ENCODE data around the gene NUP133. TPM values are rescaled to one million over a fixed set of nuclear protein-coding genes. Genes with fewer than 3 reads are reported as not detected.
A peak's percentile ranks its signal among the peaks of the same experiment; 100 is the strongest.

NUP133 gene
- polyA plus RNA-seq, 2 of the 4 experiments (the other 2 are of a cell fraction): 20.6 to 43.2 TPM

DNA sequence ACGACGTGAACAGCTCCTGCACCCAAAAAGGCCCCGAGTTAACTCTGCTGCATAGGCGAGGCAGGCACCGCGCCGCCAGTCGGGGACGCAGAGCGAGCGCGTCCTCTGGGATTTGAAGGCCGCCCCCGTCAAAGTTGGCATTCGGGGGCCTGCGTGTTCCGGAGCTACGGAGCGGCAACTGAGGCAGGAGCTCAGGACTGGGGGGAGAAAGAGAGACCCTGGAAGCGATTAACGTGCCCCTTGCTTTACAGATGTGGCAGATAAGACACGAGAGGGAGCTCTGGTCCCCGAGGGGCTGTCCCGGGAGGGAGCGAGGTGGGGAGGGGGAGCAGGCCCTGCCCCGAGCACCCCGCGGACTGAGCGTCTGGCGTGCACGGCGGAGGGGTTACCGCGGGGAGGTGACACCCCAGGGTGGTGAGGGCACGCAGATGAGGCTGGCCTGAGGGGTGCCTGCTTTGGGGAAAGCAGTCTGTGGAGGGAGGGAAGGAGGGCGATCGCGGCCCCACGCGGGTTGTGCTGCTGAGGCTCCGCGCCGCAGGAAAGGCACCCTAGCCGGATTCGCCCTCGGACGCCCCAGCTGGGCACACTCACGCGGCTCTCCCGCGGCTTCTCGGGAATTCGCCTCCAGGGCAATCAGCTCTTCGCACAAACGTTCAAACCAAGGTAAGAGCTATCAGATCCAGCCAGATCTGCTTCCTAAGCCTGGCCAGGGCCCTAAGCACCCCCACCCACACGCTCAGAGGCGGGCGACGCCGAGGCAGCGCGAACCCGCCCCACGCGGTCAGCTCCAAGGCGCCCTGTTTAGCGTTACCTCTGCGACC is 100.7 kb downstream of the NUP133 start:
- no peak overlapping the region for H3K4me2 ChIP-seq
- FAIRE-seq: no peak

DNA sequence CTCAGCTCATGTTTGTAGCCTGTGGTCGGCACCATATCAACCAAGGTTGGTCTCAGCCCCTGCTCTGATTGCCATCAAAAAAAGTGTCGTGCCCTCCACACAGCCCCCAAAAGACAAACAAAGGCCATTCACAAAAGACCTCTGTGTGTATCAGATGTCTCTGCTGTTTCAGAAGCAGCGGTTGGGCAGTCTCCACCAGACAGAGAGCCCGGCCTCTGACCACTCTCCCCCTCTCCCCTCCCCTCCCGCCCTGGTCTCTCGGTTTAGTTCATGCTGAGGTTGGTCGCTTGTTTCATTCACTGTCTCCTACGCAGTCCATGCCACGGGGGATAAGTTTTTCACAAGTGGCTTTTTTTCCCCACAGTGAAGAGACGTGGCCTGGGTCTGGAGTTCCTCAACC is 101.3 kb downstream of the NUP133 start:
- Histone ChIP-seq H3K27ac (no peak overlapping the region), H3K4me2 (no peak overlapping the region), H3K4me1 (peaks cover 20% of the 10 kb centered on the region), H3K4me3 (no peak overlapping the region), H3K9me3 (no peaks in the 10 kb centered on the region)
- ChIA-PET POLR2A (no interaction called here), CTCF (interaction anchor here (0.7 to 1.2 kb wide), 2 partner anchors 16 to 75 kb away, joined by 3 to 4 read pairs; no protein-coding TSS in a partner anchor)
- TF ChIP-seq TP53 (CRISPR knock-in tag; IDR thresholded peaks at IDR 0.05): no peak
- TF ChIP-seq FOXS1 (CRISPR knock-in tag; IDR thresholded peaks at IDR 0.05): no peak
- TF ChIP-seq MAX (IDR thresholded peaks at IDR 0.05): no peak
- no peak for TF ChIP-seq HOXA7 (CRISPR knock-in tag; IDR thresholded peaks at IDR 0.05)
- TF ChIP-seq HES2 (IDR thresholded peaks at IDR 0.05): no peak
- TF ChIP-seq EHF (CRISPR knock-in tag; IDR thresholded peaks at IDR 0.05): no peak
- TF ChIP-seq TFCP2L1 (CRISPR knock-in tag; IDR thresholded peaks at IDR 0.05): no peak
- TF ChIP-seq CEBPB (IDR thresholded peaks at IDR 0.05): no peak
- 67% methylated on average over 9 of the region's 10 CpGs for WGBS (ENCODE audit: missing lambda C conversion rate)
- FAIRE-seq (no peak), ATAC-seq (no peak), DNase-seq (ENCODE audit: low read depth in 1 of 2, low spot score in 1 of 2) (no peak)

More for the DNA sequence above, 100.7 kb downstream of the NUP133 start:
- Histone ChIP-seq H3K27ac (no peak overlapping the region), H3K9me3 (no peaks in the 10 kb centered on the region), H3K4me1 (peaks cover 20% of the 10 kb centered on the region), H3K4me3 (no peak overlapping the region)
- ATAC-seq (no peak), DNase-seq (ENCODE audit: low read depth in 1 of 2, low spot score in 1 of 2) (no peak)
- CTCF ChIA-PET: interaction anchor here (1.2 kb wide), 1 partner anchor 75 kb away, joined by 4 read pairs; no protein-coding TSS in a partner anchor
- TF ChIP-seq MYC (IDR thresholded peaks at IDR 0.05; ENCODE audit: borderline replicate concordance, low read length) (no peak), GATA3 (IDR thresholded peaks at IDR 0.05; ENCODE audit: borderline replicate concordance) (no peak)
- WGBS (ENCODE audit: missing lambda C conversion rate): 82% methylated on average over 68 of the region's 68 CpGs
- POLR2A ChIA-PET: no interaction called here

DNA sequence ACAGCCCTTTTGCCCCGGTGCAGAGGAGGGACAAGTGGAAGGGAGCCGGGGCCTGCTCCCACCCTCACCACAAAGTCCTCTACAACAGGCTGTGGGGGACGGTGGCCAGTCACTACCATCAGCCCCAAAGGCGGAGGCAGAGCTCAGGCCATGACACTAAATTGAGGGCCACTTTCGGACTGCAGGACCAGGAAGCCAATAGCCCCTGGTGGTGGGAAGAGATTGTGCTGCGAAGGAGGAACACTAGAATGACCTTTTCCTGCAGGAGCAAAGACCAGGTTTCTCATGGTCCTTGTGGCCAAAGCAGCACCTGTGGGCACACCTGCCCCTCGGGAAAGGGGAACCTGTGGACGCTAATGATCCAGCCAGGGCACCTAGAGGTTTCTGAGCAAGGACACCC is 104.6 kb downstream of the NUP133 start:
- H3K4me1 ChIP-seq: no peaks in the 10 kb centered on the region
- no peak overlapping the region for H3K27ac ChIP-seq
- ChIA-PET CTCF (no interaction called here), POLR2A (no interaction called here)
- TF ChIP-seq ZNF302 (CRISPR knock-in tag; IDR thresholded peaks at IDR 0.05) (no peak), NR3C1 (IDR thresholded peaks at IDR 0.05) (no peak), ZC3H11A (IDR thresholded peaks at IDR 0.05) (no peak), SMC3 (IDR thresholded peaks at IDR 0.05) (no peak), BHLHE40 (IDR thresholded peaks at IDR 0.05; ENCODE audit: low read depth, low read length) (no peak), ESRRA (IDR thresholded peaks at IDR 0.05; ENCODE audit: borderline replicate concordance, low read length) (no peak), ZFP36 (IDR thresholded peaks at IDR 0.05; ENCODE audit: borderline replicate concordance, partially characterized antibody) (no peak), FOSL2 (IDR thresholded peaks at IDR 0.05) (no peak), FOSL2 (CRISPR knock-in tag; IDR thresholded peaks at IDR 0.05) (no peak)
- TF ChIP-seq, protein P1, sequence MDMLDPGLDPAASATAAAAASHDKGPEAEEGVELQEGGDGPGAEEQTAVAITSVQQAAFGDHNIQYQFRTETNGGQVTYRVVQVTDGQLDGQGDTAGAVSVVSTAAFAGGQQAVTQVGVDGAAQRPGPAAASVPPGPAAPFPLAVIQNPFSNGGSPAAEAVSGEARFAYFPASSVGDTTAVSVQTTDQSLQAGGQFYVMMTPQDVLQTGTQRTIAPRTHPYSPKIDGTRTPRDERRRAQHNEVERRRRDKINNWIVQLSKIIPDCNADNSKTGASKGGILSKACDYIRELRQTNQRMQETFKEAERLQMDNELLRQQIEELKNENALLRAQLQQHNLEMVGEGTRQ (IDR thresholded peaks at IDR 0.05): no peak
- TF ChIP-seq, protein P2, sequence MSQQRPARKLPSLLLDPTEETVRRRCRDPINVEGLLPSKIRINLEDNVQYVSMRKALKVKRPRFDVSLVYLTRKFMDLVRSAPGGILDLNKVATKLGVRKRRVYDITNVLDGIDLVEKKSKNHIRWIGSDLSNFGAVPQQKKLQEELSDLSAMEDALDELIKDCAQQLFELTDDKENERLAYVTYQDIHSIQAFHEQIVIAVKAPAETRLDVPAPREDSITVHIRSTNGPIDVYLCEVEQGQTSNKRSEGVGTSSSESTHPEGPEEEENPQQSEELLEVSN (IDR thresholded peaks at IDR 0.05; ENCODE audit: borderline replicate concordance, low read depth): no peak
- 74% methylated on average over 7 of the region's 8 CpGs for WGBS (ENCODE audit: missing lambda C conversion rate)
- H3K9me3 ChIP-seq: no peaks in the 10 kb centered on the region
- FAIRE-seq: no peak
- no peak overlapping the region for H3K4me3 ChIP-seq
- ATAC-seq: peak in 1 of 2 experiments; percentile 59; a peak in 3 of 6 replicates
- no peak for DNase-seq (ENCODE audit: low read depth in 1 of 2, low spot score in 1 of 2)
- H3K4me2 ChIP-seq: no peak overlapping the region
